Erythroblast (primary cell): Measurements from ENCODE around the gene CACNA1C.

Source experiments
- GATA1 ChIP-seq: IDR thresholded peaks from 2 replicates; pipeline ENCODE4 v1.6.1; 2011; ENCODE audit warnings: low read depth, mild to moderate bottlenecking, control low read depth, low read length, moderate library complexity
- POLR2A ChIP-seq: IDR thresholded peaks from 2 replicates; pipeline ENCODE4 v1.6.1; 2011; ENCODE audit warnings: mild to moderate bottlenecking, low read length

DNA sequence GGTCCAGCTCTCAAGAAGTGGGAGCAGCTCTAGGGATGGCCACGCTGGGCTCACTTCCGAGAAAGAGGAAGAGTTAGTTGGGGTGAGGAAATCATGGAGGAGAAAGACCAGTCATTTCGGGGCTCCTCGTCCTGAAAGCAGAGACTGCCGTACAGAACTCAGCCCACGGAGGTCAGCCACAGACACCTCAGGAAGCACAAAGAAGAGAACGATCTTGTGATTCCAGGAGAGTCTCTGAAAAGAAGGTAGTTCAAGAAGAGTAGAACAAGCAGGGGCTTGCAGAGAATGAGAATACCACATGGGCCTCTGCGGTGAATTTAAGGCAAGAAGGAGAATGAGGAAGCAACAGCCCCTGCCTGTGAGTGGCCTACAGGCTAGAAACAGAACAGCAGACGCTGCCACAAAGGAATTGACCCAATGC, 311.9 kb downstream of the CACNA1C start:
- TF ChIP-seq GATA1 (no peak), POLR2A (no peak)
